ENCODE results near the gene SOX12.

The SOX12 gene

GRCh38 chr20:308427-309038 lies 16.8 kb upstream of the SOX12 start:
- H3K4me3 ChIP-seq (ENCODE audit: low read length), result no peak overlapping the region
- TF ChIP-seq, protein P1, sequence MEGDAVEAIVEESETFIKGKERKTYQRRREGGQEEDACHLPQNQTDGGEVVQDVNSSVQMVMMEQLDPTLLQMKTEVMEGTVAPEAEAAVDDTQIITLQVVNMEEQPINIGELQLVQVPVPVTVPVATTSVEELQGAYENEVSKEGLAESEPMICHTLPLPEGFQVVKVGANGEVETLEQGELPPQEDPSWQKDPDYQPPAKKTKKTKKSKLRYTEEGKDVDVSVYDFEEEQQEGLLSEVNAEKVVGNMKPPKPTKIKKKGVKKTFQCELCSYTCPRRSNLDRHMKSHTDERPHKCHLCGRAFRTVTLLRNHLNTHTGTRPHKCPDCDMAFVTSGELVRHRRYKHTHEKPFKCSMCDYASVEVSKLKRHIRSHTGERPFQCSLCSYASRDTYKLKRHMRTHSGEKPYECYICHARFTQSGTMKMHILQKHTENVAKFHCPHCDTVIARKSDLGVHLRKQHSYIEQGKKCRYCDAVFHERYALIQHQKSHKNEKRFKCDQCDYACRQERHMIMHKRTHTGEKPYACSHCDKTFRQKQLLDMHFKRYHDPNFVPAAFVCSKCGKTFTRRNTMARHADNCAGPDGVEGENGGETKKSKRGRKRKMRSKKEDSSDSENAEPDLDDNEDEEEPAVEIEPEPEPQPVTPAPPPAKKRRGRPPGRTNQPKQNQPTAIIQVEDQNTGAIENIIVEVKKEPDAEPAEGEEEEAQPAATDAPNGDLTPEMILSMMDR (conservative IDR thresholded peaks at IDR 0.05; ENCODE audit: low read length), result no peak
- no peak for DNase-seq (ENCODE audit: low read depth)

- TF ChIP-seq, protein P1 (conservative IDR thresholded peaks at IDR 0.05; ENCODE audit: low read length), result peak; percentile 17
- H3K4me3 ChIP-seq (ENCODE audit: low read length), result peak overlapping the region; percentile 60
- peak; percentile 48 for DNase-seq (ENCODE audit: low read depth)
Measured at GRCh38 chr20:309306-309840, 16.0 kb upstream of the SOX12 start.

DNA sequence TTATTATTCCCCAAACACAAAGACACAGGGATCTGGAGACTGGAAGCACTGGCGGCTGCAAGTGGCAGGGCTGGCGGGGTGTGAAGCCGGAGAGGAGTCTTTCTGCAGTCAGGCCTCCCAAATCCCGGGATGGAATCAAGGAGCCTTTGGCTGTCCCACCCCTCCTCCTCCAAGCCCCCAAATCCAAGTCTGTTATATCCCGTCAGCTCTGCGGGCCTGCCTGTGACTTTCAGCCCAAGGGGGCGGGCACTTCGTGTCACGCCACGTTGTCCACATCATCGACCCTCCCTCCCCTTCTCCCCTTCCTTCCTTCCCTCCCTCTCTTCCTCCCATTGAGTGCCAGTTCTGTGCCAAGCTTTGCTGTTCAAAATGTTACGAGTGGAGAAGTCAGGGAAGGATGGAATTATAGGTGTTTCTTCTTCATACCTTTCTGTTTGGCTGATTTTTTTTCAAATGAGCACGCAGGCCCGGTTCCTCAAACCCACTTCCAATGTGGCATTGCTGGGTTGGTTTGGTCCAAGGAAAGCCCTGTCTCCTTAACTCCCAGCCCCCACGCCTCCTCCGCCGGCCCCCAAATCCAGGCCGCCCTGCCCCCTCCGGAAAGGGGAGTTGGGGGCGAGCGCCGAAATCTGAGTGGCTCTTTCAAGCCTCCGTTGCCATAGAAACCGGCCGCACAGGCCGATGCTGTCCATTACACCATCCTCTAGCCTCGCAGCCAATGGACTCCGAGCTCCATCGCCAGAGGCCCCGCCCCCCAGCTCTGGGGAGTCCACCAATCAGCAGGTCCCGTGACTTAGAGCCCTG lies 15.3 kb upstream of the SOX12 start:
- peak overlapping the region; percentile 60 for H3K4me3 ChIP-seq (ENCODE audit: low read length)
- DNase-seq (ENCODE audit: low read depth), result peak; percentile 99
- TF ChIP-seq, protein P1 (conservative IDR thresholded peaks at IDR 0.05; ENCODE audit: low read length), result no peak

- TF ChIP-seq, protein P1 (conservative IDR thresholded peaks at IDR 0.05; ENCODE audit: low read length), result no peak
- no peak overlapping the region for H3K4me3 ChIP-seq (ENCODE audit: low read length)
Measured at GRCh38 chr20:310645-311044, 14.7 kb upstream of the SOX12 start.

DNA sequence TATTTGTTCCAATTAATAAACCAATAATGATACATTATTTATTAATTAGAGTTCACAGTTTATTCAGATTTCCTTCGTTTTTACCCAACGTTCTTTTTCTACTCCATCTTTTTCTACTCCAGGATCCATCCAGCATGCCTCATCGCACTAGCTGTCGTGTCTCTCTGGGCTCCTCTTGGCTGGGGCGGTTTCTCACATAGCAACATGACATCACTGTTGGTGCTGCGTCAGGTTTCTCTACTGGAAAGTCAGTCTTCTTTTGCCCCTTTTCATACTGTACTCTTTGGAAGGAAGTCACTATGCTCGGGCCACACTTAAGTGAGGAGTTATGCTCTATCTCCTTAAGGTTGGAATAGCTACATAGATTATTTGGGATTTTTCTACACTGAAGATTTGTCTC lies 13.7 kb upstream of the SOX12 start:
- TF ChIP-seq, protein P1 (conservative IDR thresholded peaks at IDR 0.05; ENCODE audit: low read length), result no peak
- H3K4me3 ChIP-seq (ENCODE audit: low read length), result no peak overlapping the region
- no peak for DNase-seq (ENCODE audit: low read depth)

More at GRCh38 chr20:310645-311044, 14.7 kb upstream of the SOX12 start:
- no peak for DNase-seq (ENCODE audit: low read depth)

DNA sequence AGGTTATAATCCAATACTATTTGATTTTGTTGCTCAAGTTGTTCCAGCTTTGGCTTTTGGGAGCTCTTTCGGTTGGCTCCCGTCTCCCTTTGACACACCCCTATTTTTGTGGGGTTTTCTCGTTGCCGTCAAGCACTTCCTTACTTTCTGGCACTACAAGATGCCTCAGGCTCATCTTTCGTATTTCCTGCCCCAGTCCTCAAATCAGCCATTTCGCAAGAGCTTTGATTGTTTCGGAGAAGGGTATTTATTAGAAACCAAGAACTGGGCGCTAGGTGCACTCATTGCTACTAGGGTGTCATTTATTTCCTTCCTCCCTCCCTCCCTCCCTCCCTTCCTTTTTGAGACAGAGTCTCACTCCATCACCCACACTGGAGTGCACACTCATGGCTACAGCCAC lies 13.3 kb upstream of the SOX12 start:
- no peak for DNase-seq (ENCODE audit: low read depth)
- TF ChIP-seq, protein P1 (conservative IDR thresholded peaks at IDR 0.05; ENCODE audit: low read length), result no peak
- no peak overlapping the region for H3K4me3 ChIP-seq (ENCODE audit: low read length)

Measured in AG10803 (cell line).